H1 (cell line): ENCODE results near the gene KCNQ2. TPM values are rescaled to one million over a fixed set of nuclear protein-coding genes. Genes with fewer than 3 reads are reported as not detected.

Source experiments
- CTCF ChIA-PET: fragments of 300-600 bp; sonication (Branson Sonifier 250); formaldehyde crosslinking; loops from one replicate; lab custom pipeline; 2021; ENCODE audit not compliant: partially characterized antibody; lab: Charles Lee
- POLR2A ChIA-PET: fragments of 300-600 bp; sonication (Branson Sonifier 250); formaldehyde crosslinking; loops from one replicate; lab custom pipeline; 2021; ENCODE audit warnings: inconsistent platforms; ENCODE audit not compliant: partially characterized antibody; lab: Charles Lee
- DNase-seq, 2 experiments: peaks; one replicate each; pipeline versions ENCODE4 v3.0.0 to v3.0.0-alpha.2; 2010 to 2022; ENCODE audit warnings: low spot score in 2 of 2, low read depth in 1 of 2, mixed read lengths in 1 of 2
- FAIRE-seq: peaks from 2 replicates; lab custom pipeline; 2011; peaks lifted over from hg19 to GRCh38; lab: Jason Lieb, UNC
- H2AFZ ChIP-seq: 2 replicates; pipeline ENCODE4 v1.8.1; 2012; ENCODE audit warnings: low read length, inconsistent platforms
- H2AK5ac ChIP-seq: 2 replicates; pipeline ENCODE4 v1.6.1; 2013; ENCODE audit warnings: low read depth, low read length
- H2BK120ac ChIP-seq: replicated peaks from 2 replicates; pipeline ENCODE3; 2013; ENCODE audit warnings: low read depth, low read length, inconsistent platforms
- H2BK12ac ChIP-seq: 2 replicates; pipeline ENCODE4 v1.6.1; 2013; ENCODE audit warnings: low read depth, low read length
- H2BK15ac ChIP-seq: 2 replicates; pipeline ENCODE4 v1.6.1; 2013; ENCODE audit warnings: low read length
- H2BK20ac ChIP-seq: 2 replicates; pipeline ENCODE4 v1.6.1; 2013; ENCODE audit warnings: low read length
- H2BK5ac ChIP-seq: 2 replicates; pipeline ENCODE4 v1.6.1; 2013; ENCODE audit warnings: low read depth, low read length
- H3K14ac ChIP-seq: 2 replicates; pipeline ENCODE4 v1.6.1; 2013; ENCODE audit warnings: inconsistent platforms; ENCODE audit not compliant: insufficient read length
- H3K18ac ChIP-seq: 2 replicates; pipeline ENCODE4 v1.6.1; 2013; ENCODE audit warnings: low read length; ENCODE audit errors: extremely low read depth
- H3K23ac ChIP-seq: 2 replicates; pipeline ENCODE4 v1.6.1; 2013; ENCODE audit warnings: inconsistent platforms; ENCODE audit not compliant: insufficient read length
- H3K23me2 ChIP-seq: 2 replicates; pipeline ENCODE4 v1.6.1; 2013; ENCODE audit warnings: low read depth, low read length
- H3K27ac ChIP-seq: 2 replicates; pipeline ENCODE4 v1.6.1; 2011; ENCODE audit warnings: low read depth, low read length, inconsistent platforms
- H3K27me3 ChIP-seq, 4 experiments: replicated peaks in 1 of 4; 1 replicate in 1 of 4; 2 replicates in 3 of 4; pipeline versions ENCODE4 v1.6.1 to v1.8.1; 2011 to 2013; ENCODE audit warnings: low read length in 3 of 4, mild to moderate bottlenecking in 3 of 4, inconsistent platforms in 2 of 4, mixed read lengths in 2 of 4, moderate library complexity in 1 of 4; ENCODE audit not compliant: control insufficient read depth in 3 of 4, insufficient read depth in 3 of 4; ENCODE audit errors: extremely low read depth in 1 of 4
- H3K36me3 ChIP-seq, 4 experiments: 2 replicates each; pipeline versions ENCODE4 v1.6.1 to v1.8.1; 2011 to 2013; ENCODE audit warnings: mild to moderate bottlenecking in 4 of 4, low read length in 3 of 4, moderate library complexity in 2 of 4, control low read depth in 1 of 4, inconsistent platforms in 1 of 4; ENCODE audit not compliant: insufficient read depth in 4 of 4, control insufficient read depth in 2 of 4
- H3K4ac ChIP-seq: replicated peaks from 2 replicates; pipeline ENCODE3; 2013; ENCODE audit warnings: low read length, low read depth, mixed read lengths, inconsistent platforms; ENCODE audit not compliant: insufficient read length
- H3K4me1 ChIP-seq, 4 experiments: replicated peaks in 1 of 4; 1 replicate in 1 of 4; 2 replicates in 3 of 4; pipeline versions ENCODE4 v1.6.1 to v1.8.1; 2011 to 2013; ENCODE audit warnings: low read length in 3 of 4, inconsistent platforms in 2 of 4, mixed read lengths in 1 of 4; ENCODE audit not compliant: insufficient read depth in 4 of 4, control insufficient read depth in 3 of 4
- H3K4me2 ChIP-seq, 2 experiments: 2 replicates each; pipeline versions ENCODE4 v1.6.1 to v1.8.1; 2011 to 2013; ENCODE audit warnings: low read depth in 2 of 2, low read length in 2 of 2, control low read depth in 1 of 2, inconsistent platforms in 1 of 2, mild to moderate bottlenecking in 1 of 2; ENCODE audit not compliant: insufficient read depth in 1 of 2
- H3K4me3 ChIP-seq, 4 experiments: fragments of 200-600, 300-600 bp in 1 of 4; sonication (generic), shearing (Covaris generic), sonication (Bioruptor Twin) in 1 of 4; 2 replicates each; pipeline versions ENCODE4 v1.5.1 to v1.8.1; 2011 to 2016; ENCODE audit warnings: low read length in 4 of 4, low read depth in 3 of 4, control low read depth in 2 of 4, inconsistent platforms in 2 of 4, mild to moderate bottlenecking in 2 of 4, mixed read lengths in 1 of 4, moderate library complexity in 1 of 4; ENCODE audit not compliant: insufficient read depth in 2 of 4; ENCODE audit errors: extremely low read depth in 1 of 4
- H3K56ac ChIP-seq: replicated peaks from 2 replicates; pipeline ENCODE3; 2013; ENCODE audit warnings: low read depth, mild to moderate bottlenecking, mixed read lengths, low read length, inconsistent platforms; ENCODE audit not compliant: insufficient read length
- H3K79me1 ChIP-seq: 2 replicates; pipeline ENCODE4 v1.6.1; 2013; ENCODE audit warnings: low read depth, low read length, control low read depth
- H3K79me2 ChIP-seq, 2 experiments: 2 replicates each; pipeline versions ENCODE4 v1.6.1 to v1.8.1; 2012 to 2013; ENCODE audit warnings: low read length in 2 of 2, mild to moderate bottlenecking in 2 of 2, inconsistent platforms in 1 of 2; ENCODE audit not compliant: insufficient read depth in 2 of 2, control insufficient read depth in 1 of 2
- H3K9ac ChIP-seq, 4 experiments: replicated peaks in 1 of 4; 1 replicate in 1 of 4; 2 replicates in 3 of 4; pipeline versions ENCODE4 v1.6.1 to v1.8.1; 2011 to 2013; ENCODE audit warnings: low read depth in 3 of 4, low read length in 3 of 4, control low read depth in 2 of 4, mild to moderate bottlenecking in 2 of 4, moderate library complexity in 2 of 4, inconsistent platforms in 1 of 4; ENCODE audit errors: extremely low read depth in 1 of 4
- H3K9me3 ChIP-seq, 2 experiments: 2 replicates each; pipeline versions ENCODE4 v1.6.1 to v1.8.1; 2012 to 2013; ENCODE audit warnings: mild to moderate bottlenecking in 2 of 2, moderate library complexity in 2 of 2, control low read depth in 1 of 2, inconsistent platforms in 1 of 2, low read depth in 1 of 2, low read length in 1 of 2, mixed read lengths in 1 of 2; ENCODE audit not compliant: insufficient read depth in 2 of 2
- H4K20me1 ChIP-seq, 2 experiments: replicated peaks in 1 of 2; 2 replicates each; pipeline versions ENCODE3 to v1.8.1; 2011 to 2013; ENCODE audit warnings: inconsistent platforms in 2 of 2, low read length in 2 of 2, mild to moderate bottlenecking in 1 of 2; ENCODE audit not compliant: insufficient read depth in 2 of 2, control insufficient read depth in 1 of 2
- H4K5ac ChIP-seq: 2 replicates; pipeline ENCODE4 v1.6.1; 2013; ENCODE audit warnings: low read length, low read depth, mixed read lengths, inconsistent platforms; ENCODE audit not compliant: insufficient read length
- H4K8ac ChIP-seq: 2 replicates; pipeline ENCODE4 v1.8.0; 2013; ENCODE audit warnings: mild to moderate bottlenecking, moderate library complexity, low read length, inconsistent platforms; ENCODE audit not compliant: insufficient read depth; ENCODE audit errors: extremely low read depth
- H4K91ac ChIP-seq: replicated peaks from 2 replicates; pipeline ENCODE3; 2013; ENCODE audit warnings: low read length, mixed read lengths, inconsistent platforms; ENCODE audit not compliant: insufficient read length
- EGR1 ChIP-seq: IDR thresholded peaks from 2 replicates; pipeline ENCODE4 v1.6.1; 2011; ENCODE audit warnings: low read depth, low read length, borderline replicate concordance
- GABPA ChIP-seq: IDR thresholded peaks from 2 replicates; pipeline ENCODE4 v1.6.1; 2011; ENCODE audit warnings: mild to moderate bottlenecking, low read length, moderate library complexity, borderline replicate concordance; ENCODE audit not compliant: insufficient read depth
- GTF2F1 ChIP-seq: IDR thresholded peaks from 2 replicates; pipeline ENCODE4 v1.6.1; 2012; ENCODE audit warnings: low read depth, low read length, improper control_type of control experiment, borderline replicate concordance
- WGBS, 2 experiments: shearing (Covaris generic) in 1 of 2; methylation state at CpG; one replicate each; pipeline versions ENCODE4 v1.1.6 to v1.1.7; 2013 to 2015; ENCODE audit warnings: low lambda C conversion rate in 2 of 2, mixed read lengths in 2 of 2, inconsistent platforms in 1 of 2, low coverage in 1 of 2, missing lambda C conversion rate in 1 of 2; ENCODE audit not compliant: insufficient replicate concordance in 2 of 2, insufficient coverage in 1 of 2, insufficient read length in 1 of 2; ENCODE audit errors: extremely low coverage in 1 of 2, missing lambda C conversion rate in 1 of 2; 5-methylcytosine and 5-hydroxymethylcytosine counted together
- polyA plus RNA-seq, 7 experiments: library from polyadenylated mRNA; depleted of rRNA in 3 of 7; stranded (reverse) in 5 of 7; unstranded in 2 of 7; fragments of >200 nt in 5 of 7; fragments of 200-250 nt in 2 of 7; gene quantifications; 1 replicate in 5 of 7; 2 replicates in 1 of 7; 4 replicates in 1 of 7; pipeline versions ENCODE4 v1.2.1 to v1.2.3, GENCODE V29; 2011 to 2013; ENCODE audit warnings: missing spikeins in 2 of 7, mixed read lengths in 2 of 7
- total RNA-seq: library from RNA; stranded (reverse); fragmentation: NEBNext Ultra II Directional; extraction: Animal tissue kit (Norgen Biotek cat#: 25700); gene quantifications from 2 replicates; pipeline ENCODE4 v1.2.1, GENCODE V29; 2021

Gene KCNQ2
- total and polyA plus RNA-seq, 2 of the 8 experiments (the other 6 are each of a cell fraction or from before 2014, with no cell fraction given), result 82.6 to 243 TPM

- Histone ChIP-seq H4K8ac (peak overlapping the region; percentile 59; the same call in 1 of the 2 replicates), H2BK20ac (no peak overlapping the region), H3K79me1 (peaks cover 37% of the 10 kb centered on the region), H2BK120ac (no peak overlapping the region), H3K9me3 (no peaks in the 10 kb centered on the region), H3K23ac (no peak overlapping the region), H3K4ac (no peak overlapping the region), H3K56ac (no peak overlapping the region), H3K79me2 (peaks cover 0 to 50% of the 10 kb centered on the region in 2 experiments; a peak in 3 of 4 replicates), H2AK5ac (no peak overlapping the region), H2BK5ac (peak overlapping the region; percentile 40; the same call in 1 of the 2 replicates), H3K4me3 (no peak overlapping the region), H3K36me3 (peaks cover 0 to 5% (median 0%) of the 10 kb centered on the region in 4 experiments; a peak in 1 of 8 replicates), H3K4me1 (peaks cover 0 to 24% (median 20%) of the 10 kb centered on the region in 4 experiments; a peak in 5 of 7 replicates)
- CTCF ChIA-PET, result interaction anchor here (0.7 to 1.4 kb wide), 3 partner anchors 7 to 60 kb away, joined by 3 read pairs; no protein-coding TSS in a partner anchor
- TF ChIP-seq GABPA, result 0 out of 2 replicates have a peak, but pooled peaks have one; percentile 19
- TF ChIP-seq GTF2F1, result no peak
- no peak for TF ChIP-seq EGR1
- TF ChIP-seq, all 59 proteins: peak for 1
- Histone ChIP-seq H4K20me1 (peaks cover 23 to 37% of the 10 kb centered on the region in 2 experiments), H2BK12ac (no peak overlapping the region), H2AFZ (no peak overlapping the region), H3K18ac (no peak overlapping the region), H4K5ac (no peak overlapping the region), H3K4me2 (no peak overlapping the region), H3K23me2 (no peaks in the 10 kb centered on the region), H3K27ac (no peak overlapping the region), H2BK15ac (no peak overlapping the region), H3K14ac (no peak overlapping the region), H3K9ac (no peak overlapping the region), H3K27me3 (no peaks in the 10 kb centered on the region), H4K91ac (no peak overlapping the region)
- DNase-seq (no peak), FAIRE-seq (no peak)
- 90% methylated on average over 13 of the region's 17 CpGs; no CpG with 5 or more reads in 1 of the 2 experiments for WGBS, 2 experiments
- POLR2A ChIA-PET, result interaction anchor here (1.2 kb wide), 1 partner anchor 13 kb away, joined by 4 read pairs; no protein-coding TSS in a partner anchor
Measured at GRCh38 chr20:63457737-63458136, 14.7 kb downstream of the KCNQ2 start.
